ENCODE measurements around the gene SERPINE2.

The SERPINE2 gene

GRCh38 chr2:224056889-224057288 is 17.8 kb upstream of the SERPINE2 start:
- TF ChIP-seq CTCF (IDR thresholded peaks at IDR 0.05), result no peak
- Histone ChIP-seq H3K4me1 (no peaks in the 10 kb centered on the region), H3K9ac (no peak overlapping the region), H3K79me2 (no peaks in the 10 kb centered on the region), H2AFZ (no peak overlapping the region), H3K36me3 (ENCODE audit: control insufficient read depth, insufficient read depth, low read length) (no peaks in the 10 kb centered on the region), H3K4me3 (ENCODE audit: low read depth, low read length) (no peak overlapping the region), H3K27me3 (ENCODE audit: control insufficient read depth, insufficient read depth, low read length) (no peaks in the 10 kb centered on the region), H3K4me2 (ENCODE audit: low read length) (no peak overlapping the region), H3K9me3 (ENCODE audit: control insufficient read depth, low read length) (no peaks in the 10 kb centered on the region), H3K27ac (no peak overlapping the region)

- Histone ChIP-seq H3K36me3 (ENCODE audit: control insufficient read depth, insufficient read depth, low read length) (no peaks in the 10 kb centered on the region), H3K9ac (no peak overlapping the region)
Observed at GRCh38 chr2:224055101-224055500, 16.0 kb upstream of the SERPINE2 start.

GRCh38 chr2:224046752-224047151 is 7.7 kb upstream of the SERPINE2 start:
- no peak overlapping the region for H3K4me2 ChIP-seq (ENCODE audit: low read length)
- peaks cover 3% of the 10 kb centered on the region for H3K4me1 ChIP-seq
- H3K9ac ChIP-seq, result no peak overlapping the region
- H3K4me3 ChIP-seq (ENCODE audit: low read depth, low read length), result no peak overlapping the region
- H3K9me3 ChIP-seq (ENCODE audit: control insufficient read depth, low read length), result no peaks in the 10 kb centered on the region
- H3K27me3 ChIP-seq (ENCODE audit: control insufficient read depth, insufficient read depth, low read length), result no peaks in the 10 kb centered on the region
- no peak overlapping the region for H2AFZ ChIP-seq
- H3K79me2 ChIP-seq, result no peaks in the 10 kb centered on the region
- no peaks in the 10 kb centered on the region for H3K36me3 ChIP-seq (ENCODE audit: control insufficient read depth, insufficient read depth, low read length)
- no peak overlapping the region for H3K27ac ChIP-seq
- TF ChIP-seq CTCF (IDR thresholded peaks at IDR 0.05), result no peak

More at GRCh38 chr2:224055101-224055500, 16.0 kb upstream of the SERPINE2 start:
- Histone ChIP-seq H3K79me2 (no peaks in the 10 kb centered on the region), H3K4me1 (no peaks in the 10 kb centered on the region), H3K27me3 (ENCODE audit: control insufficient read depth, insufficient read depth, low read length) (no peaks in the 10 kb centered on the region), H3K4me2 (ENCODE audit: low read length) (no peak overlapping the region), H3K9me3 (ENCODE audit: control insufficient read depth, low read length) (no peaks in the 10 kb centered on the region), H3K27ac (no peak overlapping the region), H2AFZ (no peak overlapping the region), H3K4me3 (ENCODE audit: low read depth, low read length) (no peak overlapping the region)
- no peak for TF ChIP-seq CTCF (IDR thresholded peaks at IDR 0.05)

- H3K27me3 ChIP-seq (ENCODE audit: control insufficient read depth, insufficient read depth, low read length), result no peaks in the 10 kb centered on the region
- H2AFZ ChIP-seq, result no peak overlapping the region
- H3K79me2 ChIP-seq, result no peaks in the 10 kb centered on the region
- no peak overlapping the region for H3K27ac ChIP-seq
- no peaks in the 10 kb centered on the region for H3K36me3 ChIP-seq (ENCODE audit: control insufficient read depth, insufficient read depth, low read length)
- H3K4me3 ChIP-seq (ENCODE audit: low read depth, low read length), result no peak overlapping the region
- peaks cover 3% of the 10 kb centered on the region for H3K4me1 ChIP-seq
- TF ChIP-seq CTCF (IDR thresholded peaks at IDR 0.05), result no peak
- H3K4me2 ChIP-seq (ENCODE audit: low read length), result no peak overlapping the region
- no peak overlapping the region for H3K9ac ChIP-seq
- H3K9me3 ChIP-seq (ENCODE audit: control insufficient read depth, low read length), result no peaks in the 10 kb centered on the region
Observed at GRCh38 chr2:224042191-224042696, 3.2 kb upstream of the SERPINE2 start.

GRCh38 chr2:224041554-224041953 is 2.5 kb upstream of the SERPINE2 start:
- Histone ChIP-seq H3K4me1 (peaks cover 3% of the 10 kb centered on the region), H3K9ac (no peak overlapping the region), H3K27ac (no peak overlapping the region), H3K4me3 (ENCODE audit: low read depth, low read length) (no peak overlapping the region), H3K27me3 (ENCODE audit: control insufficient read depth, insufficient read depth, low read length) (no peaks in the 10 kb centered on the region), H2AFZ (no peak overlapping the region), H3K79me2 (no peaks in the 10 kb centered on the region), H3K4me2 (ENCODE audit: low read length) (no peak overlapping the region), H3K9me3 (ENCODE audit: control insufficient read depth, low read length) (no peaks in the 10 kb centered on the region), H3K36me3 (ENCODE audit: control insufficient read depth, insufficient read depth, low read length) (no peaks in the 10 kb centered on the region)
- TF ChIP-seq CTCF (IDR thresholded peaks at IDR 0.05), result no peak
